Measurements from ENCODE around the gene TMEM127. TPM values are rescaled to one million over a fixed set of nuclear protein-coding genes. Genes with fewer than 3 reads are reported as not detected.
"Not testable (repeated sequence)": the region's sequence is repeated elsewhere in the genome, so short reads cannot be mapped to it uniquely, and the experiment has no call there.

TMEM127 gene
- total RNA-seq, 1 donor = 29.1 TPM

DNA sequence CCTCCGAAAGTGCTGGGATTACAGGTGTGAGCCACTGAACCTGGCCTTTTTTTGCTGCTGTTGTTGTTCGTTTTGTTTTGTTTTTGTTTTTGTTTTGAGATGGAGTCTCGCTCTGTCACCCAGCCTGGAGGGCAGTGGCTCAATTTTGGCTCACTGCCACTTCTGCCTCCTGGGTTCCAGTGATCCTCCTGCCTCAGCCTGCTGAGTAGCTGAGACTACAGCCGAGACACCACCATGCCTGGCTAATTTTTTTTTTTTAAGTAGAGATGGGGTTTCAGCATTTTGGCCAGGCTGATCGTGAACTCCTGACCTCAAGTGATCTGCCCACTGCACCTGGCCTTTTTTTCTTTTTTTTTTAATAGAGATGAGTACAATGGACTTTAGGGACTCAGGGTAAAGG is 22.0 kb downstream of the TMEM127 start:
- no peak for DNase-seq (ENCODE audit: low read depth in 2 of 3, low spot score in 2 of 3)

DNA sequence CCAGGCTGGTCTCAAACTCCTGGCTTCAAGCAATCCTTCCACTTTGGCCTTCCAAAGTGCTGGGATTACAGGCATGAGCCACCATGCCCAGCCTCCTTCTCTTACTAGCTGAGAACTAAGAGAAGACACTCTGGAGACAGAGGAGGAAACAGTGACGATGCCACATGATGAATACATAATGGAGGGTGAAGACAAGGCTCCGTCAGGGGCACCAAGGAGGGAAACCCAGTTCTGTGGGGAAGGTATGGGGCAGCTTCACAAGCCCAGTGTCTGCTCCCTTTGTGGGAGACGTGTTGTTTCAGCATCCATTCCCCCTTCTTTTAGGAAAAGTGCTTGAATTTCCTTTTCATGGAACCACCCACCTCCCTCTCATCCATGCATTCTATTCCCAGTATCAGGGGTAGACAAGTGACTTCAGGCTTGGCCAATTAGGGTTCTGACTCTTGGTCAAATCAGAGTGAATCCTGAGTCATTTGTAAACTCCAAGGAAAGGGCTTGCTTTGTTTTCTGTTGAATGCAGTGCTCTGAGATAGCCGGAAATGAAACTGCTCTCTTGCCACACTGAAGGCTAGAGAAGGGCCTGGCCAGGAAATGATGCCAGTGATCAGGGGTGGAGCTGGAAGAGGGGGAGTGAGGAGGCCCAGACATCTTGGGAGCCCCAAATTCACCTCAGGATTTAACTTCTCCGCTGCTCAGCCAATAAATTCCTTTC is 23.7 kb downstream of the TMEM127 start:
- peak in 2 of 3 donors; percentile 64 to 76 for DNase-seq (ENCODE audit: low read depth in 2 of 3, low spot score in 2 of 3)

DNA sequence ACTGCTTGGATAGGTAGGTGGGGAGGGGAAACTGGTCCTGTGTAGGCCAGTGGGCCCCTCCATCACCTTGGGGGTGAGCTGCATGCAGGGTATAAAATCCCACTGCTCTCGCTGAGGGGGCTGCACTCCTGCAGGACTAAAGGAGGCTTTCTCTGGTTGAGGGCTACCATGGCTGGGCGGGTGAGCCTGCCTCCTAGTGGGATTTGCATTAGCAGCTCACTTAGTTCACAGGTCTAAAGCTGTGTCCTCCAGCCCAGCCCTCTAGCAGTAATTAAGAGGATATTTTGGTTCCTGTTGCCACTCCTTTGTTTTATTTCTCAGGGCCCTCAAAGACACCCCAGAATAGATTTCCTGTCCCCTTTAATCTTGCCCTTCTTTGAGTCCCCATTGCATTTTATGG is 24.6 kb downstream of the TMEM127 start:
- no peak for DNase-seq (ENCODE audit: low read depth in 2 of 3, low spot score in 2 of 3)

DNA sequence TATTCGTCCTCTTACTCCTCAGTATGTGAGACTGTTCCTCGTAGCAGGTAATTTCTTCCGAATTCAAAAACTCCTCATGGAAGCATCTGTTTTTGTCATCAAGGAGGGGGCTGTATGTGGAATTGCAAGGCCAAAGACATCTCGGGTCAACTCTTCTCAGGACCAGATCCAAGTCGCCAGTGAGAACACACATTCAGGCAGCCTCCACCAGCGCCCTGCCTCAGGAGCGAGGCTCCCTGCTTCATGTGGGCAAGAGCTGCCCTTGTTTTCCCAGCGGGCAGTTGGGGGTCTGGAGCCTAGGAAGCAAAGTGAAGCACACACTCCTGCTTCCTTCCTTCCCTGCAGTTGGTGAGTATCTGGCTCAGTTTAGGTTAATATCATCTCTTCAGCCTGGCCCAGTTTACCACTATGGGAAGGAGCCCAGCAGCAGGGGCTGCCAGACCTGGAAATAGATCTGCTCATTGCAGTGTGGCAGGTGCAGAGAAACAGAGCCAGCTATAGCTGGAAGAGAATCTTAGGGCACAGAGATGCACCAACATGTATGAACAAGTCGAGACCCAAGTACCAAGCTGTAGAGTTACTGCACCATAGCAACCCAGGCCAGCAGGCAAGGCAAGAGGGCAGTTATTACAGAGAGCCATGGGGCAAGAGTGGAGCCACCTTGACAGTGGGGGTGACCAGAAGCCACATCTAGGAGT is 25.3 kb downstream of the TMEM127 start:
- no peak for DNase-seq (ENCODE audit: low read depth in 2 of 3, low spot score in 2 of 3)

DNA sequence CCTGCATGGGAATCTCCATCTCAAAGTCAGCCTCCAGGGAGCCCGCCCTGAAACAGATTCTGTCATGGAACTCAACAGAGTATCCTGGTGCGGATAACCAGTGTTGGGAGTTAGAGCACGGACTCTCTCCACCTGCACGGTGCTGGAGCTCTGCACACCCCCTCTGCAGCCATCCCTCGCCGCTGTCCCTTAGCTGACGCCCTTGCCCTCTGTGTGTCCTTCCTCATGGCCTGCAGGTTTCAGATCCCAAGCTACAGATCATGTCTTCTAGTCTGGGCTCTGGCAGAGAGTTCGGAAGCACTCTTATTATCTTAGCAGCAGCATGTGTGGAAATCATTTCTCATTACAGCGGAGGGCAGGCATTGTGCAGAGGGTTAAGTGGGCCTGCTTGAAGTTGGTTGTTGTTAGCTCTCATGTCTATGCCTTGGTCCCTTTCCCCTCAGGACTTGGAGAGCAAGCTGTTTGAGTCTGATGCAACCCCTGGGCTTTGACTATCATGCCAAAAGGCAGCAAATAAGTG is 26.0 kb downstream of the TMEM127 start:
- no peak for DNase-seq (ENCODE audit: low read depth in 2 of 3, low spot score in 2 of 3)

DNA sequence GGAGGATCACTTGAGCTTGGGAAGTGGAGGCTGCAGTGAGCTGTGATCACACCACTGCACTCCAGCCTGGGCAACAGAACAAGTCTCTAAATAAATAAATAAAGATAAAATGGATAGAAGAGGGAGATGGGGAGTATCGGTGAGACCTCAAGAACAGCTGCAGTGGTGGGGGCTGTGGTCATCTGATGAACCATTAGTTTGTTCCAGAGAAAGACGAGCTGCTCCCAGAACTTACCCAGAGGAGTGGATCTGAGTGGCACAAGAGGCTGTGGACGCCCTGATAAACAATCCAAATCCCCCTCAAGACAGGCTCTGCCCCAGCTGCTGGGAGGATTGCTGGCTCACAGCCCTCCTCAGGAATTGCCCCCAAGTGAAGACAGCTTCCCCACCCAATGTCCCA is 26.7 kb downstream of the TMEM127 start:
- no peak for DNase-seq (ENCODE audit: low read depth in 2 of 3, low spot score in 2 of 3)

DNA sequence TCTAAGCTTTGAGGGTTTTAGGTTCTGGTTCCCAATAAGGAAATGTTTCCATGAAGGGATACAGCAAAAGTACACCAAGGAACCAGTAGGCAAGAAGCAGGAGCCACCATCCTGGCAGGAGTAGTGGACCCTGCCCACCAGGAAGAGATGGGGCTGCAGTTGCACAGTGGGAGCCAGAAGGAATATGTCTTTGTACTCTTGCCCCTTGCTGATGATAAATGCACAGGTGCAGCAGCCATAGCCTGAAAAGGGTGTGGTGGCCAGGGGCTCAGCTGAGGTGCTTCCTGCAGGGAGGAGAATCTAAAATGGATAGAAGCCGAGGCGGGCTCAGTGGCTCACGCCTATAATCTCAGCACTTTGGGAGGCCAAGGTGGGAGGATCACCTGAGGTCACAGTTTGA is 27.5 kb downstream of the TMEM127 start:
- DNase-seq (ENCODE audit: low read depth in 2 of 3, low spot score in 2 of 3) = no peak

DNA sequence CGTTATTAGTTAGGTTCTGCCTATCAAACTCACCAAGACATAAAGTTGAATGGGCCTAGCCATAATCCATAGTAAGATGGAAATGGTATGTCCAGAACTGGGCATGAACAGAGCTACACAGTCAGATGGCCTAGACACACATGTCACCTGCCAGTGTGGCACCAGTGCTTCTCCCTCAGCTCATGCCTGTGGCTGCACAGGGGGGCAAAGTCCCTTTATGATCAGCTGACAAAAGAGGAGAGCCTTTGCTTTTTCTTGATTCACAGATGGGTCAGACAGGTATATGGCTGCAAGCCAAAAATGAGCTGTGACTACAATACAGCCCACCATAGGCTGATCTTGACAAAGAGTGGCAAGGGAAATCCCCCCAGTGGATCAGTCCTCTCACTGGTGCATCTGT is 28.9 kb downstream of the TMEM127 start:
- DNase-seq (ENCODE audit: low read depth in 2 of 3, low spot score in 2 of 3) = no peak

DNA sequence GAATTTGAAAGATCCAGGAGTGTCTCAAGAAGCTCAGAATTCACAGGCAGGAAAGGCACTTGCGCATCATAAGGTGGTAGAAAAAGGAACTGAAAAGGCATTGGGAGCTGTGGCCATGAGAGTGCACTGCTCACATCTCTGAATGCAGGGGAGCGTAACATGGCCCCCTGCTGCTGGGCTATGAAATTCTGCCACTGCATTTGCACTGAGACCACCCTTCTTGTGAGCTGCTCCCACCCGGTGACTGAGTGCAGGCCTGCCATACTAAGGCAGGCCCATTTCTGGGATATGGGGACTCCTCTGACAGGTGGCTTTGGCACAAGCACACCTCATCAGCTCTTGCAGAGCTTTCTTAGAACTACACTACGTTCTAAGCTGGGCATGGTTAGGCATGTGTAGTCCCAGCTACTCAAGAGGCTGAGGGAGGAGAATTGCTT is 31.9 kb downstream of the TMEM127 start:
- DNase-seq (ENCODE audit: low read depth in 2 of 3, low spot score in 2 of 3) = peak in 2 of 3 donors; percentile 27 to 44

DNA sequence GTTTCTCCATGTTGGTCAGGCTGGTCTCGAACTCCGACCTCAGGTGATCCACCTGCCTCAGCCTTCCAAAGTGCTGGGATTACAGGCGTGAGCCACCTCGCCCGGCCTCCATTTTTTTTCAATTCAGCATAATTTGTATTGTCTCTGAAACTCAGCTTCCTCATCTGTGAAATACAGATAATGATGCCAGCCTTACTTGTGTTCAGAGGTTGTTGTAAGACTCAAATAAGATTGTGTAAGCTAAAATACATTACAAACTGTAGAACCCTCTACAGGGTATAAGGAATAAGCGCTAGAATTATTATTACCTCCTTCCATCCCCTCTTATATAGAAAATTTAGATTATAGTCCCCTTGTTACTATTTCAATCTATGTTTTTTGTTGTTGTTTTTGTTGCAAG is 32.4 kb downstream of the TMEM127 start:
- no peak for DNase-seq (ENCODE audit: low read depth in 2 of 3, low spot score in 2 of 3)

DNA sequence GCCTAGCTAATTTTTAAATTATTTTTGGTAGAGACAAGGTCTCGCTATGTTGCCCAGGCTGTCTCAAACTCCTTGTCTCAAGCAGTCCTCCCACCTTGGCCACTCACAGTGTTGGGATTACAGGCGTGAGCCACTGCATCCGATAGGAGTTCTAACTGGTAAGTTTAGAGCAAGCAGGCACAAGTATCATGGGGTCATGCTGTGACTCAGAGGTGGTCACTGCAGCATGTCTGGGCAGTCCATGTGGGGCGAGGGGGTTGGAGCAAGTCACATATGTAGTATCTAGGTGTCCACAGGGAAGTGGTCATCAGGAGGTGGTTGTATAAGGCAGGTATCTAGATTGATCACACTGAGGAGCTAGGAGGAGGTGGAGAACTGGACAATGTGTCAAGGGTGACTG is 34.5 kb downstream of the TMEM127 start:
- DNase-seq (ENCODE audit: low read depth in 2 of 3, low spot score in 2 of 3) = no peak

DNA sequence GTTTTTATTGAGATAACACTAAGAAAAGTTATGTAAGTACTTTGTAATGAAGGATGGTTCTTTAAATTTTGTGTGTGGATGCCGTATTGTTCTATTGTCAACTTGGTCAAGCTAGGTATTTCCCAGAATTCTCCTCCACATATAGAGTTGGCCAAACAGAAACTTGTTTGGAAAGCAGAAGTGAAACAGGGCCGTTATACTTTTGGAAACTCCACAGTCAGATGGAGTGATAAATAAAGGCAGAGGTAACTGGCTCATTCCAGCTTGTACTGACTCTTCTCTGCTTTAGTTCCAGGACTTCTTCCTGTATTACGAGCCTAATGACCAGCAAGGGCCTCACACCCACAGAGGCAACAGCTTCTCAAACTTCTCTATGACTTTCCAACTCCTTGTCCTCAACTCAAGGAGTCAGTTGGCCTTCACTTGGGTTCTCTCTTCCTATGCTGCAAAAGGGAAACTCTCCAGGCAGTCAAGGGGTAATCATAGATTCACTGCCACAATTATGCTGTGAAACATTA is 40.7 kb downstream of the TMEM127 start:
- peak in 2 of 3 donors; percentile 40 to 41 for DNase-seq (ENCODE audit: low read depth in 2 of 3, low spot score in 2 of 3)

DNA sequence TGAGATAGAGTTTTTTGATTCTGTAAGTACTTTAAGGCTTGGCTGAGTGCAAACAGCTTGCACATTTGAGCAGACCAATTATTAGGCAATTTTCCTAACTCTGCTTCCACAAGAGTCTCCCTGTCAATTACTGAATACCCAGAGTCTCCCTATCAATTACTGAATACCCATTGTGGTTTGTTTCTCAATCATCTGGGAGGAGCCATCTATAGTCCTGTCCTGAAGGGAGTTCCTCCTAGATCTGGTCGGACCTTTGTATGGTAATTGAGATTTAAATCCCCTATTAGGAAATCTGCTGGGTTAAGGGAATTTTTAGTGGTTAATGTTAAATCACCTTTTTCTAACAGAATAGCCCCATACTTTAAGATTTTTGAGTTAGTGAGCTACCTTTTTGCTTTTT is 44.7 kb downstream of the TMEM127 start:
- not testable (repeated sequence) for DNase-seq (ENCODE audit: low read depth in 2 of 3, low spot score in 2 of 3)

DNA sequence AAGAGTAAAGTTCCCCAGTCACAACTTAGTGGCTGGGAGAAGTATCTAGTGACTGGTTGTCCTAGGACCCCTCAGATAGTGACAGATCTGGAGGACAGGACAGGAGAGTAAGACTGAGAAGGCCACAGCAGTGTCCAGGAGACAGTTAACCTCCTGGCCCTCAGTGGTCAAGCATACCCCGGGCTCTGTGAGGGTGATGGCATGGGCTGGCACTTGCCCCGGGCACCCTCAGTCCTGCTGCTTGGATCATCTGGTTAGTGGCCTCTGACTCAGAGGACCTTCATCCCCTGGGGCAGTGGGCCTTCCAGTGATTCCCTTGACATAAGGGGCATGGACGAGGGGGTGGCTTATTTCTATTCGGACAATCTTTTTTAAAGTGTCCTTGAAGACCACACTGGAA is 45.8 kb downstream of the TMEM127 start:
- not testable (repeated sequence) for DNase-seq (ENCODE audit: low read depth in 2 of 3, low spot score in 2 of 3)

DNA sequence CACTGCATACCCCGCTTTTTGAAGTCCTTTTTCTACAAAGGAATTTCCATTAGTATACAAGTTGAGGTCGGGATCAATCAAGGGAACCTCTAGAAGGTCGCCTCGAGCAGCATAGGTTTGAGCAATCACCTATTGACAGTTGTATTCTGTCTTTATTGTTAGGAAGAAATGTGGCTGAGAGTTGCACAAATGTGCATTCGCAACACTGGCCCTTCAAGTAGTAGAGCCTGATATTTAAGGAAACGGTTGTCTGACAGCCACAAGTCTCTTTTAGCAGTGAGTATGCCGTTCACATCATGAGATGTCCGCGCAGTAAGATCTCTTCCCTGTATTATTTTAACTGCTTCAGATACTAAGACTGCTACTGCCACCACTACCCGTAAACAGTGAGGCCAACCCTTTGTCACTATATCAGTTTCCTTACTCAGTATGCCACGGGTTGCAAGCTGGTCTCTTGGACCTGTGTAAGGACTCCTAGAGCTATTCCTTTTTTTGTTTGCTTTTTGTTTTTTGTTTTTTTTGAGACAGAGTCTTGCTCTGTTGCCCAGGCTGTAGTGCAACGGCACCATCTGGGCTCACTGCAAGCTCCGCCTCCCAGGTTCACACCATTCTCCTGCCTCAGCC is 47.2 kb downstream of the TMEM127 start:
- no peak for DNase-seq (ENCODE audit: low read depth in 2 of 3, low spot score in 2 of 3)

DNA sequence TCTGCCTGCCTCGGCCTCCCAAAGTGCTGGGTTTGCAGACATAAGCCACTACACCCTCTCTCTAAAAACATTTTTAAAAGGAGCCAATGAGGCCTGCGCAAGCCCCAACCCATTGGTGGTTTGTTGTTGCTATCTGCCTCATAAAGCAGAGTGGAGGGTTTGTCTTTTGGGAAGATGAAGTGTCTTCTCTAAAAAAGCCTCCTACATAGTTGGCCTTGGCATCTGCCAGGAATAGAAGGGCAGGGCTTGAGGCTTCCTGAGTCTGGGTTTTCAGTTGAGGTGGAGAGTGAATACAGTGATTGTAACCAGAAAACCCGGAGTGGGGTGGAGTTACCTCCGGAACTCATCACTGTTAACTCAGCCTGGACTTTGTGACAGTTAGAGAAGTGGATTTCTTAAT is 51.2 kb downstream of the TMEM127 start:
- DNase-seq (ENCODE audit: low read depth in 2 of 3, low spot score in 2 of 3) = no peak

DNA sequence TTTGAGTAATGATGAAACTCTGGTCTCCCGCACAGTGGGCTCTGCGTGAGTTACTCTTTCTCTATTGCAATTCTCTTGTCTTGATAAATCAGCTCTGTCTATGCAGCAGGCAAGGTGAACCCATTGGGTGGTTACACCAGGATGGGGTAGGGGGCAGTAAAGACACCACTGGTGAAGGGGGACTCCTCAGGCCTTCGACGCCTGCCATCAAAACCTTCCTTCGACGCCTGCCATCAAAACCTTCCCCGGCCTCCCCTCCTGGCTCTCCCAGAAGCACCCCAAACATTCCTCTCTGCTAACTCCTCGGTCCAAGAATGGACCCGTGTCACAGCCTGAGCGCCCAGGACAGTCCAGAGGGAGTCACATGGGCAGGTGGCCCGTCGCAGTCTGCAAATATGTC is 52.4 kb downstream of the TMEM127 start:
- no peak for DNase-seq (ENCODE audit: low read depth in 2 of 3, low spot score in 2 of 3)

DNA sequence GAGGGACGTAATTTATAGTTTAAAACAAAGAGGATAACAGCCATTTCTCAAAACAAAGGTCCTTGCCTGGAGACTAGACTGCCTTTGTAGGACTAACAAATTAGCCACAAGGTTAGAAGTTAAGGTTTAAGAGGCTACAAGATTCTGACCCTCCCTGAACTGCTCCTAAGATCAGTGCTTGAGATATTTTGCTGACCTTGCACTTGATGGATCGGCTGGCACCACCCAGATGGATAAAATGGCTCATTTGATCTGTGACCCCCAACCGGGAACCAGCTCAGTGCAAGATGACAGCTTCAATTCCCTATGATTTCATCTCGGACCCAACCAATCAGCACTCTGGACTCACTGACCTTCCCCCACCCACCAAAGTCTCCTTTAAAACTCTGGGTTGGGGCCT is 53.5 kb downstream of the TMEM127 start:
- no peak for DNase-seq (ENCODE audit: low read depth in 2 of 3, low spot score in 2 of 3)

DNA sequence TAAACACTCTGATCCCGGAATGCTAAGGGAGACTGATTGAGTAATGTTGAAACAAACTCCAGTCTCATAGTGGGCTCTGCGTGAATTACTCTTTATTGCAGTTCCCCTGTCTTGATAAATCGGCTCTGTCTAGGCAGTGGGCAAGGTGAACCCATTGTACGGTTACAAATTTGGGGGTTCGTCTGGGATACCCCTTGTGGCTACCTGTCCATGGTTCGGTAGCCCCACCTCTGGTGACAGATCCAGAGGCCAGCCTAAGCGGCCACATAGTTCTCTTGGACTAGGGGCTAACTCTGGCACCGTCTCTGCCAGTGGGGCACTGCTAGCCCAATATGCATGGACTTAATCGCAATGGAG is 56.1 kb downstream of the TMEM127 start:
- no peak for DNase-seq (ENCODE audit: low read depth in 2 of 3, low spot score in 2 of 3)

DNA sequence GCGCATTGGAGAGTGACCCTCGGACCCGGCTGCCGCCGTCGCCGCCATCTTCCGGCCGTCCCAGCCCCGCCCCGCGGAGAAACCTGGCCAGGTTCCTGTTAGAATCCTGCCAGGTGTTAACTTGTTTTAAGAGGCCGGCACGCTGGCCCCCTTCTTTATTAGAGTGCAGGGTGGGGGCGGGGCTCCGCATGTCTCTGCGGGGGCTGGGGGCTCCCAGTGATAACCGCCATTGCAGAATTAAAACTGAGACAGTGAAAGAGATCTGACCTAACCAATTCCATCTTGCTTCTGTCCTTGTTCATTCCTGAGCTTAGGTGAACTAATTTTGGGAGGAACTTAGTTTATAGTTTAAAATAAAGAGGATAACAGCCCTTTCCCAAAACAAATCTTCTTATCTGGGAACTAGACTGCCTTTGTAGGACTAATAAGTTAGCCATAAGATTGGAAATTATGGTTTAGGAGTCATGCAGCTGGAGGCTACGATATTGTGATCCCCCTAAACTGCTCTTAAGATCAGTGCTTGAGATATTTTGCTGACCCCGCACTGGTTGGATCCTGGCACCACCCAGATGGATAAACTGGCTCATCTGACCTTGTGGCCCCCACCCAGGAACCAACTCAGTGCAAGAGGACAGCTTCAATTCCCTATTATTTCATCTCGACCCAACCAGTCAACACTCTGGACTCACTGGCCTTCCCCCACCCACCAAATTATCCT is 56.6 kb downstream of the TMEM127 start:
- DNase-seq (ENCODE audit: low read depth in 2 of 3, low spot score in 2 of 3) = no peak

Data from hematopoietic multipotent progenitor cell (in vitro differentiated cells).